H7 (cell line): ENCODE results near the gene ZSCAN26. TPM values are rescaled to one million over a fixed set of nuclear protein-coding genes. Genes with fewer than 3 reads are reported as not detected.
"Not testable (repeated sequence)": the region's sequence is repeated elsewhere in the genome, so short reads cannot be mapped to it uniquely, and the experiment has no call there.

Experiments
- DNase-seq: peaks from one replicate; pipeline ENCODE4 v3.0.0; 2012
- H3K27me3 ChIP-seq: 2 replicates; pipeline ENCODE4 v1.6.0; 2011; ENCODE audit warnings: mild to moderate bottlenecking, low read length; ENCODE audit not compliant: control insufficient read depth, insufficient read depth
- H3K36me3 ChIP-seq: replicated peaks from 2 replicates; pipeline ENCODE4 v1.5.1; 2011; ENCODE audit warnings: low read length; ENCODE audit not compliant: control insufficient read depth, insufficient read depth
- H3K4me3 ChIP-seq: 2 replicates; pipeline ENCODE4 v1.5.1; 2011; ENCODE audit warnings: low read depth, mild to moderate bottlenecking, control low read depth, low read length, moderate library complexity; ENCODE audit not compliant: insufficient read depth
- total RNA-seq: library from RNA; depleted of rRNA; stranded (reverse); fragments of >200 nt; shearing (Covaris generic); gene quantifications from 2 replicates; pipeline ENCODE4 v1.2.3, GENCODE V29; 2014

The ZSCAN26 gene
- total RNA-seq, 1 experiment from 2014 or later: 14.8 TPM

GRCh38 chr6:28274888-28275287 lies 7.9 kb downstream of the ZSCAN26 start:
- no peaks in the 10 kb centered on the region for H3K27me3 ChIP-seq
- DNase-seq: no peak
- H3K36me3 ChIP-seq: peaks cover 7% of the 10 kb centered on the region
- no peak overlapping the region for H3K4me3 ChIP-seq

DNA sequence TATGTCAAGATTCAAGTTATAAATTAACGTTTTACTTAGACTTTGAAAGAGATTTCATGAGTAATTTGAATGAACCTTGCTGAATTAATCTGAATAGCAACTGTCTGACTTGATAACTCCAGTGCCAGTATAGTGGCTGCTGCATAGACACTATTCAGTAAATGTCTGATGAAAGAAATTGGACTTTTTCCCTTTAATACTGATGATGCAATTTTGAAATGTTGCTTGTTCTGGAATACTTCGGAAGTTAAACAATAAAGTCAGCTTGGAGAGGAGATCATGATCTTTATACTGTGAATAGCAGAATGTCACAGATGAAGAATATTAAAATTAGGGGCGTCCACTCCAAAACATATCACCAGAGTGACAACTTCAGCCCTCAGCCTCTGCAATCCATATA lies 10.8 kb downstream of the ZSCAN26 start:
- Histone ChIP-seq H3K4me3 (no peak overlapping the region), H3K36me3 (peaks cover 4% of the 10 kb centered on the region), H3K27me3 (no peaks in the 10 kb centered on the region; the same call in 1 of the 2 replicates)
- DNase-seq: no peak

DNA sequence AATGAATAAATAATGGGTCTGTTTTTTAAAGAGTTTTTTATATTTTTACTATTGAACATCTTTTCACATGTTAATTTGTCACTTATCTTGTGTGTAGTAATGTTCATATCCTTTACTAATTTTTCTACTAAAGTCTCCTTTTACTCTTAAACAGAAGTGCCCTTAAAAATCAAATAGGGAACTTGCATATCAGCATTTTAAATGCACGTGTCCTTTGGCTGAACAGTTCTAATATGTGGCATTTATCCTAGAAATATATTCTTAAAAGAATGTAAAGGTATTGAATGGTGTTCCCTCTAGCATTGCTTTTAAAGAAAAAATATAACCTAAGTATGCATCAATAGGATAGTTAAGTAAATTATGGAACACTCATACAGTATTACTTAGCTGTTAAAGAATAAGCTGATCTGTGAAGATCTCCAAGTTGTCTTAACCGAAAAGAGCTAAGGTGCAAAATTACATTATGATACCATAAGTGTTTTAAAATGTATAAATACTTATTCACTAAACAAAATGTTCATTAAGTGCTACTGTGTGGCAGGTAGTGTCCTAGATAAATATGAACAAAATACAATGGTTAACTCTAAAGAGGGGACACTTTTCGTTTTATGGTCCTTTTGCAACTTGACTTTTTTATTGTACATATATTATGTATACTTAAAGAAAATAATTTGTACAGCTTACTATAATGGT lies 13.8 kb downstream of the ZSCAN26 start:
- Histone ChIP-seq H3K4me3 (peak overlapping the region; percentile 75), H3K36me3 (peaks cover 9% of the 10 kb centered on the region), H3K27me3 (no peaks in the 10 kb centered on the region; the same call in 1 of the 2 replicates)
- no peak for DNase-seq

DNA sequence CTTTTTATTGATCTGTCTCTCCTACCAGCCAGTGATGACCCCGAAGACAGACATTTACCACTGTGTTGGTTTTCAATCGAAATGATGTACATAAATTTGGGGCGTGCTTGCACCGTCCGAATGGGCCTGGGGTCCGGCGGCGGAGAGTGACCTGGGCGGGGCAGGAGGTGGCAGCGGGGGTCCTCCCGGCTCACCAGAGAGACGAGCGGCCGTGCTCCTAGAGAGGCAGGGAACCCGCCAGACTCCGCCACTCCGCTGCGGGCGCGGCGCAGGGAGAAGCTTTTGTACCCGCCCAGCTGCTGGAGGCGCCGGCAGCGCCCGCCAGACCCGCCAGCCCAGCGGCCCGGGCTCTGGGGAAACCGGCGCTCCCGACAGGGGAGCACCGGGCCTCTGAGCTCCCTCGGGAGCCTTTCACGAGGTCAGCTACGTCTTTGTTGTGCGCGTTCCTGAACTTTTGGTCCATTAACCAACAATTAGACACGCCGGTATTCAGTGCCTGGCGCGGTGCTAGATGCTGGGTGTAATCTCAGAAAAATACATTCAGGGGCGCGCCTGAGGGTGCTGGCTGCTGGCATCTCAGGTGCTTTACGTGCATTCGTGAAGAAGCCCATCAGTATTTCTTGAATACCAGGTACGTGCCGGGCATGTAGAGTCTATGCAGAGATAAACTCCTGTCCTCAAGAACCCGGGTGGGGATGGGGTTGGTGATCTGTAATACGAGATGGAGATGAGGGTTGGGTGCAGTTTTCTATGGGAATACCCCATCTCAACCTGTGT lies 14.5 kb downstream of the ZSCAN26 start, which contains the start of gene PGBD1:
TSS of gene PGBD1 (plus strand) at position 285 of the 777 bp plus-strand sequence. CDS start 2,242 bp downstream, outside the sequence.
- Histone ChIP-seq H3K36me3 (peaks cover 6% of the 10 kb centered on the region), H3K27me3 (no peaks in the 10 kb centered on the region; the same call in 1 of the 2 replicates), H3K4me3 (peak within 1 kb of the TSS; percentile 75)

DNA sequence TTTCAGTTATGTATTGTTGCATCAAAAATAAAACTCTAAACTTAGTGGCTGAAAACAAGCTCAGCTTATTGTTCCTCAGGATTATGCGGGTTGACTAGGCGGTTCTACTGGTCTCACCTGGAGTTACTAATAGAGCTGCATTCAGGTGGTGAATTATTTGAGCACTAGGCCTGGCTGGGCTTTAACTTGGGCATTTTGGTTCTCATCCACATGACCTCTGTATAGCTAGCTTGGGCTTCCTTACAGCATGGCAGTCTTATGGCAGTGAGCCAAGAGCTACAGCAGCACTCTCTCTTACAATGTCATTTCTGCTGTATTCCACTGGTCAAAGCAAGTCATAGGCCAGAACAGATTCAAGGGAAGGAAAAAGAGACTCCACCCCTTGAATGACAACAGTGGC lies 16.0 kb downstream of the ZSCAN26 start:
- peaks cover 11% of the 10 kb centered on the region for H3K36me3 ChIP-seq
- H3K27me3 ChIP-seq: no peaks in the 10 kb centered on the region; the same call in 1 of the 2 replicates
- no peak overlapping the region for H3K4me3 ChIP-seq
- DNase-seq: no peak

More for the DNA sequence above, 14.5 kb downstream of the ZSCAN26 start, which contains the start of gene PGBD1:
- peak; percentile 91 for DNase-seq

DNA sequence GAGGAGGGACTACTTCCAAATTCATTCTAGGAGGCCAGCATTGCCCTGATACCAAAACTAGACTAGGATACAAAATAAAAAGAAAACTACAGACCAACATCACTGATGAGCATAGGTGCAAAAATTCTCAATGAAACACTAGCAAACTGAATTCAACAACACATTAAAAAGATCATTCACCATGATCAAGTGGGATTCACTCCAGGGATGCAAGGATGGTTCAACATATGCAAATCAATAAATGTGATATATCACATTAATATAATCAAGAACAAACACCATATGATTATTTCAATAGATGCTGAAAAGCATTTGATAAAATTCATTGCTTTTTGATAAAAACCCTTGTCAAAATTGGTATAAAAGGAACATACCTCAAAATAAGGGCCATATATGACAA lies 24.6 kb downstream of the ZSCAN26 start:
- H3K4me3 ChIP-seq: no peak overlapping the region
- H3K36me3 ChIP-seq: peaks cover 5% of the 10 kb centered on the region
- H3K27me3 ChIP-seq: no peaks in the 10 kb centered on the region
- no peak for DNase-seq

GRCh38 chr6:28295326-28295725 lies 28.4 kb downstream of the ZSCAN26 start:
- DNase-seq: no peak
- no peaks in the 10 kb centered on the region for H3K27me3 ChIP-seq
- no peak overlapping the region for H3K4me3 ChIP-seq
- peaks cover 4% of the 10 kb centered on the region for H3K36me3 ChIP-seq

GRCh38 chr6:28296520-28297060 lies 29.6 kb downstream of the ZSCAN26 start:
- H3K36me3 ChIP-seq: peaks cover 4% of the 10 kb centered on the region

DNA sequence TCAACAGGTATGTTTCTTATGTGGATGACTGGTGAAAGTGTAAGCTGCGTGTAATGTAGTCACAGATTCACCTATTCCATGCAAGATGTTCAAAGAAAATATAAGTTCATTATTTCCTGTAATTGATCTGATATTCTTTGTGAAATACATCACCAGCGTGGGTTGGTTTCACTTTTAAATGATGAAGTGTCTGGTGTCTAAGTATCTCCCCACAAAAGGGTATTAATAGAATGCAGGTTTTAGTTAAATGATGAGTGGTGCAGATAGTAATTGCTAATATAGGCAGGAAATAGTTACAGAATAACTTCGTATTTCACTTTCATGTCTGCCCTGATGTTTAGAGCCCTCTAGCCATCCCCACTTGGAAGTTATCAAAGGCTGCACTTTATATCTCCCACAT lies 36.6 kb downstream of the ZSCAN26 start:
- H3K4me3 ChIP-seq: no peak overlapping the region
- H3K36me3 ChIP-seq: no peaks in the 10 kb centered on the region; the same call in 1 of the 2 replicates
- H3K27me3 ChIP-seq: no peaks in the 10 kb centered on the region
- DNase-seq: no peak

More at GRCh38 chr6:28296520-28297060, 29.6 kb downstream of the ZSCAN26 start:
- no peak overlapping the region for H3K4me3 ChIP-seq
- DNase-seq: no peak
- H3K27me3 ChIP-seq: no peaks in the 10 kb centered on the region

DNA sequence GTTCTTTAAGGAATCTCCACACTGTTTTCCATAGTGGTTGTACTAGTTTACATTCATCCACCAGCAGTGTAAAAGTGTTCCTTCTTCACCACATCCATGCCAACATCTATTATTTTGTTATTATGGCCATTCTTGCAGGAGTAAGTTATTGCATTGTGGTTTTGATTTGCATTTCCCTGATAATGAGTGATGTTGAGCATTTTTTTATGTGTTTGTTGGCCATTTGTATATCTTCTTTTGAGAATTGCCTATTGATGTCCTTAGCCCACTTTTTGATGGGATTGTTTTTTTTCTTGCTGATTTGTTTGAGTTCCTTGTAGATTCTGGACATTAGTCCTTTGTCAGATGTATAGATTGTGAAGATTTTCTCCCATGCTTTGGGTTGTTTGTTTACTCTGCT lies 39.4 kb downstream of the ZSCAN26 start:
- not testable (repeated sequence) for H3K27me3 ChIP-seq, H3K4me3 ChIP-seq, DNase-seq, H3K36me3 ChIP-seq

- H3K4me3 ChIP-seq: no peak overlapping the region
- no peaks in the 10 kb centered on the region for H3K36me3 ChIP-seq
- no peaks in the 10 kb centered on the region for H3K27me3 ChIP-seq
- DNase-seq: no peak
Measured at GRCh38 chr6:28311139-28311823, 44.3 kb downstream of the ZSCAN26 start.

- H3K4me3 ChIP-seq: no peak overlapping the region
- no peaks in the 10 kb centered on the region for H3K36me3 ChIP-seq
- H3K27me3 ChIP-seq: no peaks in the 10 kb centered on the region
- no peak for DNase-seq
Measured at GRCh38 chr6:28312939-28313338, 46.0 kb downstream of the ZSCAN26 start.

DNA sequence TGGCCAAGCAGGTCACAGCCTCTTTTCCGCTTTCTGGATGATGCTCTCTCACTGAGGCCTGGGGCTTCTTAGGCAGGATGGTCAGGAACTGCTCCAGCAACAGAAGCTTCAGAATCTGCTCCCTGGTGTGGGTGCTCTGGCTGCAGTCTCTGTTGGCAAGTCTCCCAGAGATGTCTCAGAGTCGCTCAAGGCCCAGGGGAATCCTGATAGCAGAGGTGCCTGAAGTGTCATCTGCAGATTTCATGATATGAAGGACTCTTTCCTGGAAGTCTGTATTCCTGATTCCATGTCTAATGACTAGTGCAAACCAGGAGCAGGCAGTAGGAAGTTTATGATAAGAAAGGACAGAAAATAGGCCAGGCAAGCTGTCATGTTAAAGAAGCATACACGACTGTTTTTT lies 48.7 kb downstream of the ZSCAN26 start:
- Histone ChIP-seq H3K36me3 (no peaks in the 10 kb centered on the region), H3K27me3 (no peaks in the 10 kb centered on the region), H3K4me3 (no peak overlapping the region)
- DNase-seq: no peak

GRCh38 chr6:28317866-28318265 lies 50.9 kb downstream of the ZSCAN26 start:
- not testable (repeated sequence) for H3K27me3 ChIP-seq, H3K36me3 ChIP-seq, DNase-seq, H3K4me3 ChIP-seq
